H1 (cell line): Measurements from ENCODE around the gene GAB2. TPM values are rescaled to one million over a fixed set of nuclear protein-coding genes. Genes with fewer than 3 reads are reported as not detected.

Experiments
- ASH2L ChIP-seq: fragments of 200-600, 300-600 bp; sonication (generic); IDR thresholded peaks from one replicate; pipeline ENCODE4 v1.7.1; 2017; ENCODE audit warnings: low read length
- SIRT6 ChIP-seq: IDR thresholded peaks from one replicate; pipeline ENCODE4 v1.7.1; 2012; ENCODE audit warnings: low read length, inconsistent platforms
- polyA plus RNA-seq, 7 experiments: library from polyadenylated mRNA; depleted of rRNA in 3 of 7; stranded (reverse) in 5 of 7; unstranded in 2 of 7; fragments of >200 nt in 5 of 7; fragments of 200-250 nt in 2 of 7; gene quantifications; 1 replicate in 5 of 7; 2 replicates in 1 of 7; 4 replicates in 1 of 7; pipeline versions ENCODE4 v1.2.1 to v1.2.3, GENCODE V29; 2011 to 2013; ENCODE audit warnings: missing spikeins in 2 of 7, mixed read lengths in 2 of 7
- total RNA-seq: library from RNA; stranded (reverse); fragmentation: NEBNext Ultra II Directional; extraction: Animal tissue kit (Norgen Biotek cat#: 25700); gene quantifications from 2 replicates; pipeline ENCODE4 v1.2.1, GENCODE V29; 2021
- TF ChIP-seq, protein P1 (sequence below), 3 experiments: IDR thresholded peaks; 1 replicate in 2 of 3; 2 replicates in 1 of 3; pipeline versions ENCODE4 v1.5.1 to v1.6.1; 2011; ENCODE audit warnings: low read length in 3 of 3, mild to moderate bottlenecking in 3 of 3, inconsistent platforms in 2 of 3, low read depth in 1 of 3, moderate library complexity in 1 of 3; ENCODE audit not compliant: insufficient read depth in 1 of 3; ENCODE audit errors: control extremely low read depth in 1 of 3
- TF ChIP-seq, protein P2 (sequence below): fragments of 300-600 bp; sonication (generic); IDR thresholded peaks from 2 replicates; pipeline ENCODE4 v1.7.1; 2012; ENCODE audit warnings: low read length, moderate library complexity, mild to moderate bottlenecking, inconsistent platforms; ENCODE audit not compliant: insufficient replicate concordance

Gene GAB2
- total and polyA plus RNA-seq, 2 of the 8 experiments (the other 6 are each of a cell fraction or from before 2014, with no cell fraction given): 6.3 to 14.0 TPM

DNA sequence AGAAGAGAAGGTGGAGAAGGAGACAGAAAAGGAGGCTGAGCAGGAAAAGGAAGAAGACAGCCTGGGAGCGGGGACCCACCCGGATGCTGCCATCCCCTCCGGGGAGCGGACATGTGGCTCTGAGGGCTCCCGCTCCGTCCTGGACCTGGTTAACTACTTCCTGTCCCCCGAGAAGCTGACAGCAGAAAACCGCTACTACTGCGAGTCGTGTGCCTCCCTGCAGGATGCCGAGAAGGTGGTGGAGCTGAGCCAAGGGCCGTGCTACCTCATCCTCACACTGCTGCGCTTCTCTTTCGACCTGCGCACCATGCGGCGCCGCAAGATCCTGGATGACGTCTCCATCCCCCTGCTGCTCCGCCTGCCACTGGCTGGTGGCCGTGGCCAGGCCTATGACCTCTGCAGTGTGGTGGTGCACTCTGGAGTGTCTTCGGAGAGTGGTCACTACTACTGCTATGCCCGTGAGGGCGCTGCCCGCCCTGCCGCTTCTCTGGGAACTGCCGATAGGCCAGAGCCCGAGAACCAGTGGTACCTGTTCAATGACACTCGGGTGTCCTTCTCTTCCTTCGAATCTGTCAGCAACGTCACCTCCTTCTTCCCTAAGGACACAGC lies 207.5 kb downstream of the GAB2 start (continued):
- TF ChIP-seq, protein P1, sequence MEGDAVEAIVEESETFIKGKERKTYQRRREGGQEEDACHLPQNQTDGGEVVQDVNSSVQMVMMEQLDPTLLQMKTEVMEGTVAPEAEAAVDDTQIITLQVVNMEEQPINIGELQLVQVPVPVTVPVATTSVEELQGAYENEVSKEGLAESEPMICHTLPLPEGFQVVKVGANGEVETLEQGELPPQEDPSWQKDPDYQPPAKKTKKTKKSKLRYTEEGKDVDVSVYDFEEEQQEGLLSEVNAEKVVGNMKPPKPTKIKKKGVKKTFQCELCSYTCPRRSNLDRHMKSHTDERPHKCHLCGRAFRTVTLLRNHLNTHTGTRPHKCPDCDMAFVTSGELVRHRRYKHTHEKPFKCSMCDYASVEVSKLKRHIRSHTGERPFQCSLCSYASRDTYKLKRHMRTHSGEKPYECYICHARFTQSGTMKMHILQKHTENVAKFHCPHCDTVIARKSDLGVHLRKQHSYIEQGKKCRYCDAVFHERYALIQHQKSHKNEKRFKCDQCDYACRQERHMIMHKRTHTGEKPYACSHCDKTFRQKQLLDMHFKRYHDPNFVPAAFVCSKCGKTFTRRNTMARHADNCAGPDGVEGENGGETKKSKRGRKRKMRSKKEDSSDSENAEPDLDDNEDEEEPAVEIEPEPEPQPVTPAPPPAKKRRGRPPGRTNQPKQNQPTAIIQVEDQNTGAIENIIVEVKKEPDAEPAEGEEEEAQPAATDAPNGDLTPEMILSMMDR (IDR thresholded peaks at IDR 0.05; ENCODE audit: control extremely low read depth in 1 of 3, insufficient read depth in 1 of 3, low read depth in 1 of 3, low read length in 3 of 3): no peak
- no peak for TF ChIP-seq ASH2L
- TF ChIP-seq SIRT6: no peak
- TF ChIP-seq, protein P2, sequence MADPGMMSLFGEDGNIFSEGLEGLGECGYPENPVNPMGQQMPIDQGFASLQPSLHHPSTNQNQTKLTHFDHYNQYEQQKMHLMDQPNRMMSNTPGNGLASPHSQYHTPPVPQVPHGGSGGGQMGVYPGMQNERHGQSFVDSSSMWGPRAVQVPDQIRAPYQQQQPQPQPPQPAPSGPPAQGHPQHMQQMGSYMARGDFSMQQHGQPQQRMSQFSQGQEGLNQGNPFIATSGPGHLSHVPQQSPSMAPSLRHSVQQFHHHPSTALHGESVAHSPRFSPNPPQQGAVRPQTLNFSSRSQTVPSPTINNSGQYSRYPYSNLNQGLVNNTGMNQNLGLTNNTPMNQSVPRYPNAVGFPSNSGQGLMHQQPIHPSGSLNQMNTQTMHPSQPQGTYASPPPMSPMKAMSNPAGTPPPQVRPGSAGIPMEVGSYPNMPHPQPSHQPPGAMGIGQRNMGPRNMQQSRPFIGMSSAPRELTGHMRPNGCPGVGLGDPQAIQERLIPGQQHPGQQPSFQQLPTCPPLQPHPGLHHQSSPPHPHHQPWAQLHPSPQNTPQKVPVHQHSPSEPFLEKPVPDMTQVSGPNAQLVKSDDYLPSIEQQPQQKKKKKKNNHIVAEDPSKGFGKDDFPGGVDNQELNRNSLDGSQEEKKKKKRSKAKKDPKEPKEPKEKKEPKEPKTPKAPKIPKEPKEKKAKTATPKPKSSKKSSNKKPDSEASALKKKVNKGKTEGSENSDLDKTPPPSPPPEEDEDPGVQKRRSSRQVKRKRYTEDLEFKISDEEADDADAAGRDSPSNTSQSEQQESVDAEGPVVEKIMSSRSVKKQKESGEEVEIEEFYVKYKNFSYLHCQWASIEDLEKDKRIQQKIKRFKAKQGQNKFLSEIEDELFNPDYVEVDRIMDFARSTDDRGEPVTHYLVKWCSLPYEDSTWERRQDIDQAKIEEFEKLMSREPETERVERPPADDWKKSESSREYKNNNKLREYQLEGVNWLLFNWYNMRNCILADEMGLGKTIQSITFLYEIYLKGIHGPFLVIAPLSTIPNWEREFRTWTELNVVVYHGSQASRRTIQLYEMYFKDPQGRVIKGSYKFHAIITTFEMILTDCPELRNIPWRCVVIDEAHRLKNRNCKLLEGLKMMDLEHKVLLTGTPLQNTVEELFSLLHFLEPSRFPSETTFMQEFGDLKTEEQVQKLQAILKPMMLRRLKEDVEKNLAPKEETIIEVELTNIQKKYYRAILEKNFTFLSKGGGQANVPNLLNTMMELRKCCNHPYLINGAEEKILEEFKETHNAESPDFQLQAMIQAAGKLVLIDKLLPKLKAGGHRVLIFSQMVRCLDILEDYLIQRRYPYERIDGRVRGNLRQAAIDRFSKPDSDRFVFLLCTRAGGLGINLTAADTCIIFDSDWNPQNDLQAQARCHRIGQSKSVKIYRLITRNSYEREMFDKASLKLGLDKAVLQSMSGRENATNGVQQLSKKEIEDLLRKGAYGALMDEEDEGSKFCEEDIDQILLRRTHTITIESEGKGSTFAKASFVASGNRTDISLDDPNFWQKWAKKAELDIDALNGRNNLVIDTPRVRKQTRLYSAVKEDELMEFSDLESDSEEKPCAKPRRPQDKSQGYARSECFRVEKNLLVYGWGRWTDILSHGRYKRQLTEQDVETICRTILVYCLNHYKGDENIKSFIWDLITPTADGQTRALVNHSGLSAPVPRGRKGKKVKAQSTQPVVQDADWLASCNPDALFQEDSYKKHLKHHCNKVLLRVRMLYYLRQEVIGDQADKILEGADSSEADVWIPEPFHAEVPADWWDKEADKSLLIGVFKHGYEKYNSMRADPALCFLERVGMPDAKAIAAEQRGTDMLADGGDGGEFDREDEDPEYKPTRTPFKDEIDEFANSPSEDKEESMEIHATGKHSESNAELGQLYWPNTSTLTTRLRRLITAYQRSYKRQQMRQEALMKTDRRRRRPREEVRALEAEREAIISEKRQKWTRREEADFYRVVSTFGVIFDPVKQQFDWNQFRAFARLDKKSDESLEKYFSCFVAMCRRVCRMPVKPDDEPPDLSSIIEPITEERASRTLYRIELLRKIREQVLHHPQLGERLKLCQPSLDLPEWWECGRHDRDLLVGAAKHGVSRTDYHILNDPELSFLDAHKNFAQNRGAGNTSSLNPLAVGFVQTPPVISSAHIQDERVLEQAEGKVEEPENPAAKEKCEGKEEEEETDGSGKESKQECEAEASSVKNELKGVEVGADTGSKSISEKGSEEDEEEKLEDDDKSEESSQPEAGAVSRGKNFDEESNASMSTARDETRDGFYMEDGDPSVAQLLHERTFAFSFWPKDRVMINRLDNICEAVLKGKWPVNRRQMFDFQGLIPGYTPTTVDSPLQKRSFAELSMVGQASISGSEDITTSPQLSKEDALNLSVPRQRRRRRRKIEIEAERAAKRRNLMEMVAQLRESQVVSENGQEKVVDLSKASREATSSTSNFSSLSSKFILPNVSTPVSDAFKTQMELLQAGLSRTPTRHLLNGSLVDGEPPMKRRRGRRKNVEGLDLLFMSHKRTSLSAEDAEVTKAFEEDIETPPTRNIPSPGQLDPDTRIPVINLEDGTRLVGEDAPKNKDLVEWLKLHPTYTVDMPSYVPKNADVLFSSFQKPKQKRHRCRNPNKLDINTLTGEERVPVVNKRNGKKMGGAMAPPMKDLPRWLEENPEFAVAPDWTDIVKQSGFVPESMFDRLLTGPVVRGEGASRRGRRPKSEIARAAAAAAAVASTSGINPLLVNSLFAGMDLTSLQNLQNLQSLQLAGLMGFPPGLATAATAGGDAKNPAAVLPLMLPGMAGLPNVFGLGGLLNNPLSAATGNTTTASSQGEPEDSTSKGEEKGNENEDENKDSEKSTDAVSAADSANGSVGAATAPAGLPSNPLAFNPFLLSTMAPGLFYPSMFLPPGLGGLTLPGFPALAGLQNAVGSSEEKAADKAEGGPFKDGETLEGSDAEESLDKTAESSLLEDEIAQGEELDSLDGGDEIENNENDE: no peak
